Activated T-helper 1 cell treated with Interleukin-2 at 50 U/mL for 16 hours (primary cell): ENCODE data around the gene ETHE1.
A peak's percentile ranks its signal among the peaks of the same experiment; 100 is the strongest.

Source experiments
- DNase-seq: peaks from one replicate; pipeline ENCODE4 v3.0.0-alpha.2; 2020; ENCODE audit warnings: low read depth

ETHE1 gene, protein sequence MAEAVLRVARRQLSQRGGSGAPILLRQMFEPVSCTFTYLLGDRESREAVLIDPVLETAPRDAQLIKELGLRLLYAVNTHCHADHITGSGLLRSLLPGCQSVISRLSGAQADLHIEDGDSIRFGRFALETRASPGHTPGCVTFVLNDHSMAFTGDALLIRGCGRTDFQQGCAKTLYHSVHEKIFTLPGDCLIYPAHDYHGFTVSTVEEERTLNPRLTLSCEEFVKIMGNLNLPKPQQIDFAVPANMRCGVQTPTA

DNA sequence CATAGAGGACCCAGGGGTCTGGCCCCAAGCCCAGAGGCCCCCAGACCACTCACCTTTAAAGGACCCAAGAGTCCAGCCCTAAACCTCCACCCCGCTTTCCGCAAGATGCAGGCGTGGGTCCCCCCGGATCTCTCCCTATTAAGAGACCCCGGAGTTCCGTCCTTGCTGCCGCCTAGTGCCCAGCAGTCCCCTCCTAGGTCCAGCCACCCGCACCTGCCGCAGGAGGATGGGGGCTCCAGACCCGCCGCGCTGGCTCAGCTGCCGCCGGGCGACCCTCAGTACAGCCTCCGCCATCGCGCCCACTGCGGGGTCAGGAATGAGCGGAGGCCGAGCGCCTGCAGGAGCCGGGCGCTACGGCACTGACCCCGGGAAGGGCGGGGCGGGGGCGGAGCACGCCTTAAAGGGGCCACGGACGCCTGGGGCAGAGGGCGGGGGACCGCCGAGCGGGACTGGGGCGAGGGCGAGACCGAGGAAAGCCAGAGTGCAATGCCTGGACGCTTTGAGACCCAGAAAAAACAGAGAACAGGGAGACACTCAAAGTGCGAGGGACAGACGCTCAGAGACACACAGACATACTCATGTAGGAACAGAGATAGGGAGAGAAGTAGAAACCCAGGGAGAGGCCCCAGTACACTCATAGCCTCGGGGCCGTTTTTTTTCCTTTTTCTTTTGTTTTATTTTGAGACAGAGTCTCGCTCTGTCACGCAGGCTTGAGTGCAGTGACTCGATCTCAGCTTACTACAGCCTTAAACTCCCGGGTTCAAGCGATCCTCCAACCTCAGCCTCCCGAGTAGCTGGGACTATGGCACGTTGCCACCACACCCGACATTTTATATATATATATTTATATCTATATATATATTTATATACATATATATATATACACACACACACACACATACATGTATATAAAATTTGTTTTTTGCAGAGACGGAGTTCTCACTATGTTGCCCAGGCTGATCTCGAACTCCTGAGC, at the start of gene ETHE1:
Gene ETHE1, minus strand, starts transcription at position 318 of the 976 bp plus-strand sequence. Its CDS starts 24 bp downstream, at position 294.
- peak; percentile 58 for DNase-seq

DNA sequence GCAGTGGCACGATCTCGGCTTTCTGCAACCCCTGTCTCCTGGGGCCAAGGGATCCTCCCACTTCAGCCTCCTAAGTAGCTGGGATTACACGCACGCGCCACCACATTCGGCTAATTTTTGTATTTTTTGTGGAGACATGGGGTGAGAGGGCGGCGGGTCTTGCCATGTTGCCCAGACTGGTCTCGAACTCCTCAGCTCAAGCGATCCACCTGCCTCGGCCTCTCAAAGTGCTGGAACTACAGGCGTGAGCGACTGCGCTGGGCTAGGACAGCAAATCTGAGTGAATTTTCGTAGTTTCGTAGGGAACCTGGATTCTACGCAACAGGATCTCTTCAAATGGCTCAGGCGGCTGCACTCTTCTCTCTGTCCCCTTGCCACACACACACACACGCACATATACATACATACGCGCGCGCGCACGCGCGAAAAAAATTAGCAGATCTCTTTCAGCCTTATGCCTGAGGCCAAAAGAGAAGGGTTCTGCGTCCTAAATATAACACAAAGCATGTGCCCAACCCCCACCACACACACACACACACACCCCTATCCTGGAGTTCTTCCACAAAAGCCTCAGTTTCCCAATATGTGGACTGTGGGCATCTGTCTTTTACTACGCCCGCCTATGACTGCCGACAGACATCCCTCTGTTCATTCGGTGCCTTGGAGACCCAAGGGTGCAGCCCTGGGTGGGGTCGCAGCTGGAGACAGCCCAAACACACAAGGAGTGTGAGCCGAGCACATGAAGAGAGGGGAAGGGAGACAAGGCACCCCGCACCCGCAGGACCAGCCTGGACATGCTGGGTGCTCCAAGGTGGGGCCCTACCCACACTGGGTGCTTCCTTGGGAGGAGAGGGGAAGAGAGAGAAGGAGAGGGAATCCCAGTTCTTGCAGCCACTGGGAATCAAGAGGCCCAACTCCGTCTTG, 49.2 kb upstream of the ETHE1 start:
- DNase-seq, result no peak

DNA sequence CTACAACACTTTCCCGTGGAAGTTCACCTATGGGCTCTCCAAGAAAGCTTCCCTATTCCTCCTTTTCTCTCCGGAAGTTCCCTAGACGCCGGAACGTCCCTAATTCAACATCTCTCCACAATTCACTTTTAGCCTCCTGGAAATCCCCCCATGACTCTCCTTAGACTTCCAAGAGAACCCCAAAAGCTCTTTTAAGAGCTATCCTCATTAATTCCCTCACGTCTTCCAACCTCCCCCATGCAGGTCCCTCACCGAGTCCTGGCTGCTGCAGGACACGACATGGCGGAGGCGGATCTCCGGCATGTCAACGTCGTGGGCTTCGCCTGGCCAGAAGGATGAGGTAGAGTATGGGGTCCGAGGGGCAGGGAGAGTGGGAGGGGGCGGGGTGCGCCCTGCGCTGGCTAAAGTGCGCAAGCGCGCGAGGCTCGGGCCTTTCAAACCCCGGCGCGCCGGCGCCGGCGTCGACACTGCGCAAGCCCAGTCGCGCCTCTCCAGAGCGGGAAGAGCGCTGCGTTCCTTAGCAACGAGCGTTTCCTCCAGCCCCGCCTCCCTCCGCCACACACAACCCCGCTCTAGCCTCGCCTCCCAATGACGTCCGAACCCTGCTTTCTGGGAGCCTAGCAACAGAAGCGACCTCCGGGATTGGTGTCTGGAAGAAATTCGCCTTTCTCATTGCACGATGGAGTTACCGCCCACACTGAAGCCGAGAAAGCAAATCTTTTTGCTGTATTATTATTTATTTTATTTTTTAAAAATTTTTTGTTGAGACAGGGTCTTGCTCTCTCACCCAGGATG, 48.4 kb upstream of the ETHE1 start, which contains the start of the genes PINLYP and XRCC1:
Gene PINLYP, plus strand, starts transcription at position 646 of the 795 bp plus-strand sequence. CDS start 1,391 bp downstream, outside the sequence.
Gene XRCC1, minus strand, starts transcription at position 372 of the 795 bp plus-strand sequence. Its CDS starts 69 bp downstream, at position 303.
- peak; percentile 93 for DNase-seq

DNA sequence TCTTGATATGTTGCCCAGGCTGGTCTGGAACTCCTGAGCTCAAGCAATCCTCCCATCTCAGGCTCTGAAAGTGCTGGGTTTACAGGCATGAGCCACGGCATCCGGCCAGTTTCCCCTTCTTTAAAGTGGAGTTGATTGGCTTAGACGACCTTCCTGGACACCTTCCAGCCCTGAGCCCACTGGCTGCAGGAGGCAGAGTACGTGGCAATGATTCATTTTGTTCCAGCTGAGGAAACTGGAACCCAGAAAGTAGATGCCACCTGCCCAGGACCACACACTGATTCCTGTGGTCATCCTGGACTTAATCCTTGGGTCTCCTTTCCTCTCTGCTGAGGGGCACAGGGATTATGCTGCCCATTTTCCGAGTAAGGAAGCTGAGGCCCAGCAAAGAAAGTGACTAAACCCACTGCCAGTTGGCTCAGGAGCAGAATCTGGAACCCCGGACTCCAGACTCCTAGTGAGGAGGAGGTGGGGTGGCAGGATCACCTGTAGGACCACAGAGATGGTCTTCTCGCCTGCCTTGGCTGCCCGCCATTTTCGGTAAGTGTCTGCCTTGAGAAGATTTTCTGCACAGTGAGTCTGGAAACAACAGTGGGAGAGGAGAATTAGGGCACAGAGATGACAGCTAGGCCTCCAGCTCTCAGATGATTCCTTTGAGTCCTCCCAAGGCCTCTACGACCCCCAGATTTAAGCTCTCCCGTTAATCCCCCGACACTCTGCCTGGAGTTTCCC, 47.6 kb upstream of the ETHE1 start:
- DNase-seq, result no peak

DNA sequence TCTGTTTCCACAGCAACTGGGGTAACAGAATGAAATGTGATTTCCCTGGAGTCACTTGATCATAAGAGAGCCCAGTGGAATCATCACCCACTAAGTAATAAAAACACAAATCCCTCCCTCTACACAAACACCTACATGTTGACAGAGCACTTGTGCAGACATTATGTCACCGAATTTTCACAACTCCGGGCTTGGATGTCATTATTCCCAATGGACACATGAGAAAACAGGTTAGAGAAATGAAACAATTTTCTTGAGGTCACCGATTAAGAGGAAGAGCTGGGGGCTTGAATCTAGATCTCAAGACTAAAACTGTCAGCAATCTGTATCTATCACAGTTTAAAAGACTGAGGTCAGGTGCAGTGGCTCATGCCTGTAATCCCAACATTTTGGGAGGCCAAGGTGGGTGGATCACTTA, 45.2 kb upstream of the ETHE1 start:
- DNase-seq, result no peak

DNA sequence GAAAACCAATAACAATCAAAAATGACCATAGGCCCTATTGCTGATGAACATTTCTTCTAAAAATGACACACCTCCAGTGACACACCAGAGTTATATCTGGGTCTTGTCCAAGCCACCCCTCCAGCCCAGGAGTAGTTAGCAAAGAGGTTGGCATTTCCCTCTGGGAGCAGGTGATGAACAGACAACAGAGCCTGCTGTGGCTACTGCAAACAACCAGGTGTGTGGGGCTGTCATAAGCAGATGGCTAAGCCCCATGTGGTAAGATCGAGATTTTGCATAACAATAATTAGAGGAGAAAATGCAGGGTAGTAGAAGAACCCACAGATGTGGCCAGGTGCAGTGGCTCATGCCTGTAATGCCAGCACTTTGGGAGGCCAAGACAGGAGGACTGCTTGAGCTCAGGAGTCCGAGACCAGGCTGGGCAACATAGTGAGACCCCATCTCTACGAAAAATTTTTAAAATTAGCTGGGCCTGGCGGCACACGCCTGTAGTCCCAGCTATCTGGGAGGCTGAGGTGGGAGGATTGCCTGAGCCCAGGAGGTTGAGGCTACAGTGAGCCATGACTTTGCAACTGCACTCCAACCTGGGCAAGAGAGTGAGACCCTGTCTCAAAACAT, 43.3 kb upstream of the ETHE1 start:
- DNase-seq, result no peak

DNA sequence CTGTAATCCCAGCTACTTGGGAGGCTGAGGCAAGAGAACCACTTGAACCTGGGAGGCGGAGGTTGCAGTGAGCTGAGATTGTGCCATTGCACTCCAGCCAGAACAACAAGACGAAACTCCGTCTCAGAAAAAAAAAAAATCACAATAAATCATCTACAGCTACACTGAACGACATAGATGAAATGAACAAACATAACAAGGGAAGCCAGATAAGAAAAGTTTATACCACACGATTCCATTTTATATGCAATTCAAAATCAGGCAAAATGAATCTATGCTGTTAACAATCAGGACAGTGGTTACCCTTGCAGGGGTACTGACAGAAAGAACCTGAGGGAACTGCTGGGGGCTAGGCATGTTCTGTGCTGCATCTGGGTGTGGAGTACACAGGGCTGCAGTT, 42.7 kb upstream of the ETHE1 start:
- no peak for DNase-seq

DNA sequence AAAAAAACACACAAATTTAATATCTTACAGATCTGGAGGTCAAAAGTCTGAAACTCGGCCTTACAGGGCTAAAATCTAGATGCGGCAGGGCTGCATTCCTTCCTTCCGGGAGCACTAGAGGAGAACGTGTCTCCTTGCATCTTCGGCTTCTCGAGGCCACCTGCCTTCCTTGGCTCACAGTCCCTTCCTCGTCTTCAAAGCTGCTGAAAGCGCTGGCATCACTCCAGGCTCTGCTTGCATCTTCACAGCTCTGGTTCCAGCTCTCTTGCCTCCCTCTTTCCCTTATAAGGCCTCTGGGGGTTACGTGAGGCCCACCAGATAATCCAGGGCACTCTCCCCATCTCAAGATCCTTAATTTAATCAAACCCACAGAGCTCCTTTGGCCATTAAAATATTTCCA, 37.8 kb upstream of the ETHE1 start:
- DNase-seq, result no peak

DNA sequence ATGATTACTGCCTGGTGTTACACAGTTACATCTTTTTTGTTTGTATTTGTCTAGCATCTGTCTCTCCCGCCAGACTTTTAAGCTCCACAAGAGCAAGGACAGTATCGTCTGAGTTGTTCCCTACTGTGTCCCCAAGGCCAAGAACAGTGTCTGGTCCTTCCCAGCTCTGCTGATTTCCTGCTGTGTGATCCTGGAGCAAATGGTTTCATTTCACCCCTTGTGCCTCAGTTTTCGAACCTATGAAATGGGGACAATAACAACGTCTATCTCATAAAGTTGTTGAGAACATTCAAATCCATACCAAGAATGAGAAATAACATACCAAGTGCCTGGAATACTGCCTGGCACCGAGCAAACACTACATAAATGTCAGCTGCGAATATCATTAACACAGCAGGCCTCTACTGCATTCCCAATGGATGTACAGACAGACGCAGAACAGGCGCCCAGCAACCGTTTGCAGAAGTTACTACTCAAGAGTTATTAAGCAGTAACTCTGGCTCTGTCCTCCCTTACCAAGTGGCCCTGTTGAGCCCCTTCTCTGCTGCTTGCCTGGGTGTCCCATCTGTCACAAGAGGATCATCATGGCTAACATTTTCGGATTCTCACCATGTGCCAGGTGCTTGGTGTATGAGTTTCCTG, 36.9 kb upstream of the ETHE1 start:
- DNase-seq, result no peak

DNA sequence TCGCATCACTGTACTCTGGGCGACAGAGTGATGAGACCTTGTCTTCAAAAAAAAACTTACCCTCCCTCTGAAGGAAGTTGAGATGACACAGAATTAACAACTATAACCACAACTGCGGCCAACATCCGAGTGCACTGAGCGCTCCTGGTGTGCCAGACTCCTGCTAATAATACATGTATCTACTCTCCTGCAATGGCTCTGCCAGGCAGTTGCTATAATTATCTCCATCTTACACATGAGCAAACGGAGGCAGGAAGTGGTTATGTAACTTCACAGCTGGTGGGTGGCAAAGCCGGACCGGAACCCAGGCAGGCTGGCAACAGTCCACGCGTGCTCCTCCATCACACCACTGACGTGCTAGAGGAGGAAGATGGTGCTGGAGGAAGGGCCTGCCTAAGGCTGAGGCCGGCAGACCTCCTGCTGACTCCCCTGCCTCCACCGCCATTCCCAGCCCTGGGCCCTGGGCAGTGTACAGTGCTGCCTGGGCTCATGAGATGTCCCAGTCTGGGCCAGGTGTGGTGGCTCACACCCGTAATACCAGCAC, 35.8 kb upstream of the ETHE1 start:
- peak; percentile 68 for DNase-seq

DNA sequence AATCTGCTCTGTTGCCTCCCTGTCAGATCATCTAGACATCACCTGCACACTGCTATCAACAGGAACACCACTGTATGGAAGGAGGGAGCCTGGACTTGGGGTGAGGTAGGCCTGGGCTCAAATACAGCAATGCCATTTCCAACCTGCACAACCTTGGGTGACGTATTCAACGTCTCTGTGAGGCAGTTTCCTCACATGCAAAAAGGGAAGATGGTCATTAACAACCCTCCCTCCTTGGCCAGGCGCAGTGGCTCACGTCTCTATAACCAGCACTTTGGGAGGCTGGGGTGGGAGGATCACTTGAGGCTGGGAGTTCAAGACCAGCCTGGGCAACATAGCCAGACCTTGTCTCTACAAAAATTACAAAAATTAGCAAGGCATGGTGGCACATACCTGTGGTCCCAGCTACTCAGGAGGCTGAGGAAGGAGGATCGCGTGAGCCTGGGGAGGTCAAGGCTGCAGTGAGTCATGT, 35.3 kb upstream of the ETHE1 start:
- DNase-seq, result no peak

DNA sequence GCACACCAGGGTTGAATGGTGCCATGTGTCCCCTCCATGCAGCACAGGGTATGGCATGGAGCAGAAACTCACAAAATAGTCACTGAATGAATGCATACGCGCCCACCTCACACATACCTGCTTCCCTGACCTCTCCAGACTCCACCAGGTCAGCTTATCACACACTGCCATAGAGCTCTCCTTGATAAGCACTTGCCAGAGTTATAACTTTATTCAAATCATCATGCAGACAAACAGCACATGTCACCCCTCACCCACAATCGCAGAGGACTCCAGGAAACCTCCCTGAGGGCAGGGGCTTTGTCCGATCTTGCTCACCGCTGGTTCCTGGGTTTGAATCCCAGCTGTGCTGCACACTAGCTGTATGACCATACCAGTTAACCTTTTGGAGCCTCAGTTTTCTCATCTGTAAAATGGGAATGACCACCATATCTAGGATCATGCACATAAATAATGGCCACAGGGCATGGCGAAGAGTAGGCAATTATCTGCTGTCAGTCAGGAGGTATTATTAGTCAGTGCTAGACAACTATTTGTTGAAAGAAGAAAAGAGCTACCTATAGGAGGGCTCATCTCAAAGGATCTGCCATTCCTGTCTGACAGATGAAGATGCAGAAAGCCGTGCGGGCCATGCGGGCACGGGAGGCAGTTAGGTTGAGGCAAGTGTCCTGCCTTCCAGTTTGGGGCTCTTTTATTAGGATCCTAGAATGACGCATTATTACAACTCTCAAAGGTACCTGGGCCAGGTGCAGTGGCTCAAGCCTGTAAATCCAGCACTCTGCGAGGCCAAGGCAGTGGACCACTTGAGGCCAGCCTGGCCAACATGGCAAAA, 34.4 kb upstream of the ETHE1 start:
- no peak for DNase-seq

DNA sequence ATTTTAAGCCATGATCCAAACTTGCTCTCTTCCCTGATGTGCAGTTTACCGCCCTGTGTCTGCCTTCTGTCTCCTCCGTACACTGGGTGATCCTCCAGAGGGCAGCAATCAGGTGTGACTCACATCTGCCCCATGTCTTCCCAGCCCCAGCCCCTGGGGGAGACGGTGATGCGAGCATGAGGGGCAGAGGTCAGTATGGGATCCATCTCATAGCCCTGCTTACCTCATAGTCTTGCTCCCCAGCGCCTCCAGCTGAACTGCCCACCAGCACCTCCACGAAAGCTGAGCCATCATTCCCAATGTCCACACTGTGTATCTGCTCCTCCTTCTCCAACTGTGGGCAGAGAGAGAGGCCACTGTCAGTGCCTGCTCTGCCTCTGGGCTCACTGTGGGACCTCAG, 33.7 kb upstream of the ETHE1 start:
- DNase-seq, result no peak

DNA sequence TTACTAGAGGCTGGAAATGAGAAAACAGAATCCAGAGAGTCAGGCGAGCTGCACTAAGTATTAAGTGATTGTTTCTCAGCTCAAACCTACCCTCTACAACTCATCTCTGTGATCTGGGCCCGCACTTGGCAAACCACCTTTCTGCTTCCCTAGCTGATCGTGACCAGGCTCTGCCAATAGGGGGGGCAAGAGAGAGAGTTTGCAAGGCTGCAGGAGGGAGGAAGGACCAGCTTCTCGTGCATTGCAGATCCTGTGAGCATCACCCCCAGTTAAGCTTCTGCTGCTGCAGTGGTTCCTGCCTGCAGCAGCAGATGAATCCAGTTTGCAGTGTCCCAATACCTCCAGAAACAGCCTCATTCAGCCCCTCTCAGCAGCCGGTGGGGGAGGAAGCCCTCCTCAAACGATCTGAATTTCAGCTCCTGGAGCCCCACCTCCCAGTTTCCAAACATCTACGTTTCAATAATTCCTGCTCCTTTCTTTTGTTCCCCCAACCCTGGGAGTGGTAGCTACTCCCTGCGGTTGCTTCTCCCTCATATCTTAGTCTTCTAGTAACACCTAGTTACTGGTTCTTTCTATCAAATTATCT, 28.3 kb upstream of the ETHE1 start:
- peak; percentile 68 for DNase-seq

DNA sequence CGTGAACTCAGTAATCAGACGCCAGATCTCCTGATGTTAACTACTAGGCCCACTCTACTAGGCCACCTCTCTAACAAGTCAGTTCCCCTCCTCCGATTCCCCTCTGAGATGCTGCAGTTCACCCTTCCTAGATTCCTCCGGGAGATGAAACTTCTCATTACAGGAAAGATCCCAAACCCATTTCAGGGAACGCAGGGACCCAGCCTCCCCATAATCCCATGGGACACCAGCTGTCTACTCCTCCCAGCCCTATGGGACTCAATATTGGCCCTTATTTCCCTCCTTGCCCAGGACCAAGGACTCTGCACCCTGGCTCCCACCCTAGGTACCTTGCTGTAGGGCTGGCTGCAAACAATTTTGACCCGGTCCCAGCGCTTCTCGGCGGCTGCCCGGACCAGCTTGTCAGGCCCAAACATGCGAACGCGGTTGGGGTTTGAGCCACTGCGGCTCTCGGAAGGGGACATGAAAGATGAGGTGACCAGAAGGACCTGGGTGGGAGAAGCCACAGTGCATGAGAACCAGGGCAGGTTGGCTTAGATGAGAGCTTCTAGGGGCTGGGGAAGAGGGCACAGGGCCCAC, 27.4 kb upstream of the ETHE1 start:
- DNase-seq, result no peak

DNA sequence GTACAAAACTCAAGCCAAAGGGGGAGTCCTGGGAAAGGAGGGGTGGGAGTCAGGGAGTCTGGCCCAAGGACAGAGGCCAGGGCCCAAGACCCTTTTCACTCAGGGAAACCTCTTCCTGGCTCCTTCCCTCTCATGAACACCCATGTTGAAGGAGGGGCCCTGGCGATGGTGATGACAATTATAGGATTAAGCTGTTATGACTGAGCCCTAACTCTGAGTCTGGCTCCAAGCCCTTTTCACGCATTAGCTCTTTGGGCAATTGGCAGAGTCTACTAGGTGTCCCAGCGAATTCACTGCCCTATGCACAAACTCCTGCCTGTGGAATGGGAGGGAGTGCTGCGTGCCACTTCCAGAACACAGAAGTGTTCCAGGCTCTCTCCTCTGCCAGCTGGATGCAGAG, 26.7 kb upstream of the ETHE1 start:
- DNase-seq, result no peak

DNA sequence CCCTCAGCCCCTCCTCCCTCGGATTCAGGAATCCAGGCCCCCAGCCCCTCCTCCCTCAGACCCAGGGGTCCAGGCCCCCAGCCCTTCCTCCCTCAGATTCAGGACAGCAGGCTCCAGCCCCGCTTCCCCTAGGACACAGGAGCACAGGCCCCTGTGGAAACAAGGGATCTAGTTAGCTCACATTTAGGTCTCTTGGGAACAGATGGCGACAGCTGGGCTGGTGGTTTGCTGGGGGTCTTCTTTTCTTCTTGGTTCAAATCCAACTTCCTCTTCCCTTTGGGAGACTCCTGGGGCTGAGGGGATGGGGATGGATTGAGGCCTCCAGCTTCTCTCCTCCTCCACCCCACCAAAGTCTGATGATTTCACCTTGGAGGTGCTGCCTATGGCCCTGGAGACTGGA, 25.6 kb upstream of the ETHE1 start:
- no peak for DNase-seq

DNA sequence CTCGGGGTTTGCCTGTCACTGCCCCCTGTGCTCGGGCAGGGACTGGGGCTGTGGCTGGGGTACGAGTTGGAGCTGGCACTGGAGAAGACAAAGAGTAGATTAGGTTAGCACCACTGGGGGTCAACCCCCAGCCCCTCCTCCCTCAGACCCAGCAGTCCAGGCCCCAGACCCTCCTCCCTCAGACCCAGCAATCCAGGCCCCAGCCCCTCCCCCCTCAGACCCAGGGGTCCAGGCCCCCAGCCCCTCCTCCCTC, 25.1 kb upstream of the ETHE1 start:
- DNase-seq, result no peak
